Progenitor cell of endocrine pancreas (in vitro differentiated cells): Measurements from ENCODE around the gene MEIG1. TPM values are rescaled to one million over a fixed set of nuclear protein-coding genes. Genes with fewer than 3 reads are reported as not detected.
"Not testable (repeated sequence)": the region's sequence is repeated elsewhere in the genome, so short reads cannot be mapped to it uniquely, and the experiment has no call there.

Experiments used
- DNase-seq: peaks from one replicate; pipeline ENCODE4 v3.0.0; 2021; ENCODE audit warnings: low spot score; ENCODE audit not compliant: unreplicated experiment
- H3K27ac Mint-ChIP-seq: 2 replicates; pipeline ENCODE4 v1.8.0; 2021; ENCODE audit warnings: mild to moderate bottlenecking, moderate library complexity, mixed read lengths
- H3K27me3 Mint-ChIP-seq: 2 replicates; pipeline ENCODE4 v1.8.0; 2021; ENCODE audit warnings: mixed read lengths
- H3K36me3 Mint-ChIP-seq: 2 replicates; pipeline ENCODE4 v1.8.0; 2022; ENCODE audit warnings: mixed read lengths; ENCODE audit not compliant: insufficient read depth
- H3K4me1 Mint-ChIP-seq: 2 replicates; pipeline ENCODE4 v1.8.0; 2021; ENCODE audit warnings: low read depth, mixed read lengths
- H3K4me3 Mint-ChIP-seq: 2 replicates; pipeline ENCODE4 v1.8.0; 2021; ENCODE audit warnings: low read depth, mild to moderate bottlenecking, moderate library complexity, mixed read lengths
- H3K9me3 Mint-ChIP-seq: 2 replicates; pipeline ENCODE4 v1.8.0; 2021; ENCODE audit warnings: low read depth, mixed read lengths
- total RNA-seq: library from RNA; stranded (reverse); gene quantifications from 2 replicates; pipeline ENCODE4 v1.2.1, GENCODE V29; 2021
- TF ChIP-seq, protein P1 (sequence below): fragments of 200-600 bp; sonication (generic); IDR thresholded peaks from one replicate; pipeline ENCODE4 v1.5.0; 2021; ENCODE audit warnings: antibody characterized with exemption, mild to moderate bottlenecking; ENCODE audit not compliant: unreplicated experiment

MEIG1 gene
- total RNA-seq, 1 donor from 2014 or later, result 1.6 TPM

DNA sequence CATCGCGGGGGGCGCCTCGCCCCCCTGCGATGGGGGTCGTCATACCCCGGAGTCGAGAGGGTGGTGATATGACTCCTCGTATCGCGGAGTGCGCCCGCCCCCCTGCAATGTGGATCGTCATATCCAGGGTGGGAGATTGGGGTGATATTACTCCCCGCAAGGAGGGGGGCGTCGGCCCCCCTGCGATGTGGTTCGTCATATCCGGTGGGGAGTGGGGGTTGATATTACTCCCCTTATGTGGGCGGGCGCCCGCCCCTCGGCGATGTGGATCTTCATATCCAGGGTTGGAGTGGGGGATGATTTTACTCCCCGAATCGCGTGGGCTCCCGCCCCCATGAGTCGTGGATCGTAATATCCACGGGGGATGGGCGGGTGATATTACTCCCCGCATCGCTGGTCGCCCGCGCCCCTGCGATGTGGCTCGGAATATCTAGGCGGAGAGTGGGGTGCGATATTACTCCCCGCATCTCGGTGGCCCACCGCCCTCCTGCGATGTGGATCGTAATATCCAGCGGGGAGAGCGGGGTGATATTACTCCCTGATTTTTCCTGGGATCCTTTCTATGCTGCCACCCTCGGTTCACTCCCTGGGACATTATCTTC lies 36.9 kb downstream of the MEIG1 start:
- Mint-ChIP-seq H3K27me3 (no peaks in the 10 kb centered on the region), H3K4me3 (no peak overlapping the region), H3K27ac (no peak overlapping the region), H3K36me3 (peaks cover 6% of the 10 kb centered on the region), H3K9me3 (peaks cover 27% of the 10 kb centered on the region), H3K4me1 (peaks cover 12% of the 10 kb centered on the region)
- TF ChIP-seq, protein P1, sequence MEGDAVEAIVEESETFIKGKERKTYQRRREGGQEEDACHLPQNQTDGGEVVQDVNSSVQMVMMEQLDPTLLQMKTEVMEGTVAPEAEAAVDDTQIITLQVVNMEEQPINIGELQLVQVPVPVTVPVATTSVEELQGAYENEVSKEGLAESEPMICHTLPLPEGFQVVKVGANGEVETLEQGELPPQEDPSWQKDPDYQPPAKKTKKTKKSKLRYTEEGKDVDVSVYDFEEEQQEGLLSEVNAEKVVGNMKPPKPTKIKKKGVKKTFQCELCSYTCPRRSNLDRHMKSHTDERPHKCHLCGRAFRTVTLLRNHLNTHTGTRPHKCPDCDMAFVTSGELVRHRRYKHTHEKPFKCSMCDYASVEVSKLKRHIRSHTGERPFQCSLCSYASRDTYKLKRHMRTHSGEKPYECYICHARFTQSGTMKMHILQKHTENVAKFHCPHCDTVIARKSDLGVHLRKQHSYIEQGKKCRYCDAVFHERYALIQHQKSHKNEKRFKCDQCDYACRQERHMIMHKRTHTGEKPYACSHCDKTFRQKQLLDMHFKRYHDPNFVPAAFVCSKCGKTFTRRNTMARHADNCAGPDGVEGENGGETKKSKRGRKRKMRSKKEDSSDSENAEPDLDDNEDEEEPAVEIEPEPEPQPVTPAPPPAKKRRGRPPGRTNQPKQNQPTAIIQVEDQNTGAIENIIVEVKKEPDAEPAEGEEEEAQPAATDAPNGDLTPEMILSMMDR, result no peak
- no peak for DNase-seq

DNA sequence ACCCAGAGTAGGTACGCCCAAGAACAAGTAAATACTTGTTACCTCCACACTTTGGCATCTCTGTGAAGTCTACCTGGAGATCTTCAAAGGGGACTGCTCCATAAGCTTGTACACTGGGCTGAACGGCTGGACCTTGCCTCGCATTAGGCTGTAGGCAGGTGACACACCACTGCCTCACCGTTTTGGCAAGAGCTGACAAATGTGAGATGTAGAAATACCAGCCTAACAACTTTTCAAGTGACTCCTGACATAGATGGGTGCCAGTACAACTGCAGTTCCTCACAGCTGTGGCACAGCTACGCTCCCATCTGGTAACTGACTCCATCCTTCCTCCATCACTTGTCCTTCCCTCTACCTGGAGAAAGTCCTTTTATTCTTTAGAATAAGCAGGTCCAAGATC lies 54.3 kb downstream of the MEIG1 start:
- not testable (repeated sequence) for DNase-seq, H3K27ac Mint-ChIP-seq, H3K9me3 Mint-ChIP-seq, H3K4me3 Mint-ChIP-seq, H3K27me3 Mint-ChIP-seq, H3K36me3 Mint-ChIP-seq
- H3K4me1 Mint-ChIP-seq, result peaks cover 13% of the 10 kb centered on the region

DNA sequence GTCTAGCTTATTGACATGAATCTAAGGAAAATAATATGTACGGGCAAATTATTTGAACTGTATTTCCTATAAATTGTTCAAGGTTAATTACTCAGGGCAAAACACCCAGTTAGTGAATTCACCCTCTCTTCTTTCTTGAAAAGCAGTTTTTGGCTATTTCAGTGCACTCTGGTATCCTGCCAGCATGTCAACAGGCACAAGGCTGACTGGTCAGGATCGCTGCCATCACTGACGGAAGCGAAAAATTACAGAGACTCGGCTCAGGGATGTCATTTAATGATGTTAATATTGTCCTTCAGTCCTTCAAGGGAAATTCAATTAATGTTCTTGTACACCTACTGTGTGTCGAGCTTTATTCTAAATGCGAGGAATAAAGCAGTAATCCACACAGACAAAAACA lies 56.3 kb downstream of the MEIG1 start:
- Mint-ChIP-seq H3K4me3 (no peak overlapping the region), H3K27ac (no peak overlapping the region), H3K4me1 (peaks cover 13% of the 10 kb centered on the region), H3K9me3 (no peaks in the 10 kb centered on the region), H3K36me3 (no peaks in the 10 kb centered on the region), H3K27me3 (no peaks in the 10 kb centered on the region)
- TF ChIP-seq, protein P1, result no peak
- no peak for DNase-seq

DNA sequence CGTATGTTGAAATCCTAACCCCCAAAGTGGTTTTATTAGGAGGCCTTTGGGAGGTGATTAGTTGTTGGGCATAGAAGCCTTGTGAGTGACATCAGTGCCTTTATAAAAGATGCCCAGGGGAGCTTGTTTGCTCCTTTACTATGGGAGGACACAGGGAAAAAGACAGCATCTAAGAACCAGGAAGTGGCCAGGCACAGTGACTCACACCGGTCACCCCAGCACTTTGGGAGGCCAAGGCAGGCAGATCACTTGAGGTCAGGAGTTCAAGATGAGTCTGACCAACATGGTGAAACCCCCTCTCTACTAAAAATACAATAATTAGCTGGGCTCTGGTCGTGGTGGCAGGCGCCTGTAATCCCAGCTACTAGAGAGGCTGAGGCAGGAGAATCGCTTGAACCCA lies 61.8 kb downstream of the MEIG1 start:
- H3K4me1 Mint-ChIP-seq, H3K27ac Mint-ChIP-seq, H3K4me3 Mint-ChIP-seq, DNase-seq, H3K9me3 Mint-ChIP-seq, H3K36me3 Mint-ChIP-seq, H3K27me3 Mint-ChIP-seq: not testable (repeated sequence)

Other genes with a start within 250 kb of the MEIG1 start
- gene FAM107B, start 184.5 kb upstream of the MEIG1 start, total RNA-seq, result 82.2 and 87.4 TPM in 2 replicates
- 1.3 and 2.3 TPM in 2 replicates for gene CDNF, start 121.4 kb upstream of the MEIG1 start, total RNA-seq
- gene HSPA14, start 121.1 kb upstream of the MEIG1 start, total RNA-seq, result 13.2 and 15.2 TPM in 2 replicates
- 15.7 and 16.0 TPM in 2 replicates for gene MSANTD7, start 121.1 kb upstream of the MEIG1 start, total RNA-seq
- gene SUV39H2, start 80.5 kb upstream of the MEIG1 start, total RNA-seq, result 38.4 and 39.9 TPM in 2 replicates
- gene DCLRE1C, start 5.3 kb upstream of the MEIG1 start, total RNA-seq, result 13.5 and 13.8 TPM in 2 replicates
- not detected in 2 replicates for gene OLAH, start 84.6 kb downstream of the MEIG1 start, total RNA-seq
- gene ACBD7, start 129.4 kb downstream of the MEIG1 start, total RNA-seq, result 10.5 and 10.7 TPM in 2 replicates
- gene RPP38, start 138.0 kb downstream of the MEIG1 start, total RNA-seq, result 19.0 and 20.0 TPM in 2 replicates
- 36.6 and 39.6 TPM in 2 replicates for gene NMT2, start 209.3 kb downstream of the MEIG1 start, total RNA-seq